Subcutaneous abdominal adipose tissue (tissue), 5 donors: Measurements from ENCODE around the gene MYRIP.

ENCODE experiments used
- H3K27ac ChIP-seq: one replicate; pipeline ENCODE4 v1.7.0; 2013; ENCODE audit warnings: low read depth, mild to moderate bottlenecking, inconsistent platforms, low read length, moderate library complexity
- H3K27me3 ChIP-seq, 5 donors: one replicate each; pipeline ENCODE4 v1.7.0; 2013; ENCODE audit warnings: low read length in 5 of 5, inconsistent platforms in 1 of 5; ENCODE audit not compliant: control insufficient read depth in 5 of 5, insufficient read depth in 4 of 5
- H3K36me3 ChIP-seq, 5 donors: one replicate each; pipeline ENCODE4 v1.7.0; 2013; ENCODE audit warnings: low read length in 5 of 5; ENCODE audit not compliant: control insufficient read depth in 5 of 5, insufficient read depth in 5 of 5
- H3K4me1 ChIP-seq, 5 donors: one replicate each; pipeline ENCODE4 v1.7.0; 2013; ENCODE audit warnings: low read length in 5 of 5, mild to moderate bottlenecking in 3 of 5, moderate library complexity in 1 of 5; ENCODE audit not compliant: control insufficient read depth in 5 of 5, insufficient read depth in 5 of 5
- H3K4me3 ChIP-seq, 5 donors: one replicate each; pipeline ENCODE4 v1.7.0; 2013; ENCODE audit warnings: low read length in 5 of 5, low read depth in 1 of 5
- H3K9ac ChIP-seq, 5 donors: one replicate each; pipeline ENCODE4 v1.7.0; 2013; ENCODE audit warnings: low read length in 5 of 5, mild to moderate bottlenecking in 4 of 5, moderate library complexity in 3 of 5
- H3K9me3 ChIP-seq, 5 donors: one replicate each; pipeline ENCODE4 v1.7.0; 2013; ENCODE audit warnings: low read length in 5 of 5; ENCODE audit not compliant: control insufficient read depth in 5 of 5
- donor health status: healthy.
- donor health status: healthy.
- donor health status: healthy.
- donor health status: healthy.
- donor health status: healthy.

The MYRIP gene

DNA sequence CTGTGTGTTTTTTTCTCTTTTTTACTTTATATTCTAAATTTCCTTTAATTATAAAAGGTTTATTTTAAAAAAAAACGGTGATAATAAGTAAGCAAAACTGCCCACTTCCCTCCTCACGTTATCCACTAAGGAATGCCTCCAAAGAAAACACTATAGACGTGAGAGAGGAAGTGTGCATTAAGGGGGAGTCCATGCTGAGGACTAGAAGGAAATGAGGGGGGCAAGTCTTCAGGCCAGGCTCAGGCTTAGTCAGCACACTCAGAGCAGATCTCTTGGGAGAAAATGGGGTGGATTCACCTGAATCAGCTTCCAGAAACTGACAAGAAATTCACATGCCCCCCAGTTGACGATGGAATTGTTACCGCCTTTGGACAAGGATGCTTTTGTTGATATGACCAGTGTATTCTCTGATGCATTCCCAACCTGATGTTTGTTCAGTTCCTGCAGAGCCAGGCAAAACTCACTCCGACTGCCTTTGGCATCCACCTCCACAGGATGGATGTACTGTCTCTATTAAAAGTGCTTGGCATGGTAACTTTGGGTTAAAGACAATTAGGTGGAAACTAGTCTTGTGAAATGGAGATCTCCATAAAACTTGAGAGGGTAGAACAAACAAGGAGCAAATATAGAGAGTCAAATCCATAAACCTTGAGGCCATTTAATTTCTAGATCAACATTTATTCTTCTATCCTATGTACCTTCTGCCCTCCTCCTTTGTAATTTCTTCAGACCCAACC lies 167.8 kb downstream of the MYRIP start:
- Histone ChIP-seq H3K27me3 (no peaks in the 10 kb centered on the region), H3K27ac (no peak overlapping the region), H3K4me1 (peaks cover 0 to 13% (median 0%) of the 10 kb centered on the region in 5 donors), H3K36me3 (no peaks in the 10 kb centered on the region), H3K4me3 (no peak overlapping the region), H3K9ac (no peak overlapping the region), H3K9me3 (no peaks in the 10 kb centered on the region)

DNA sequence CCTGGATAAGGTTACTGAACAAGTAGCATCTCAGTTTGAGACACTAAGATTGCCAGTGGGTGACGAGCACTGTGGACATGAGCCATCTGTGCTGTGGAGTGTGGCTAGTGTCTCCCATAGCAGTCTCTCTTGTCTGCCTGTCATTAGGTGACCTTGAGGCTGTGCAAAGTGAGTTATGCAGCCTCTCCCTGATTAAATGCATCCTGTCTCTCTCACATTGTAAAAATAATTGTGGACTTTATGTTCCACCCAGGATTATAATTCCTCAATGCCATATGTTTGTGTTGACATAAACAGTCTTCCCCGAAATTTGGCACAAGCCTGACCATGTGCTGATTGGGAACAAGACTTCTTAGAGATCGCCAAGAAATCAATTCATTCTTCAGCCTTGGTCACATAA lies 168.9 kb downstream of the MYRIP start:
- no peak overlapping the region for H3K9ac ChIP-seq
- H3K27me3 ChIP-seq = no peaks in the 10 kb centered on the region
- H3K9me3 ChIP-seq = no peaks in the 10 kb centered on the region
- H3K36me3 ChIP-seq = no peaks in the 10 kb centered on the region
- peaks cover 0 to 13% (median 0%) of the 10 kb centered on the region in 5 donors for H3K4me1 ChIP-seq
- H3K4me3 ChIP-seq = no peak overlapping the region
- no peak overlapping the region for H3K27ac ChIP-seq

- Histone ChIP-seq H3K4me1 (peaks cover 0 to 13% (median 0%) of the 10 kb centered on the region in 5 donors), H3K36me3 (no peaks in the 10 kb centered on the region), H3K4me3 (no peak overlapping the region), H3K9ac (no peak overlapping the region), H3K9me3 (no peaks in the 10 kb centered on the region), H3K27ac (no peak overlapping the region), H3K27me3 (no peaks in the 10 kb centered on the region)
Measured at GRCh38 chr3:39980058-39980457, 170.6 kb downstream of the MYRIP start.

GRCh38 chr3:39980781-39981180 lies 171.4 kb downstream of the MYRIP start:
- H3K4me3 ChIP-seq = no peak overlapping the region
- no peak overlapping the region for H3K27ac ChIP-seq

GRCh38 chr3:39981547-39982184 lies 172.3 kb downstream of the MYRIP start:
- H3K9ac ChIP-seq = no peak overlapping the region
- H3K4me3 ChIP-seq = no peak overlapping the region
- no peaks in the 10 kb centered on the region for H3K27me3 ChIP-seq
- H3K9me3 ChIP-seq = peaks cover 0 to 2% (median 0%) of the 10 kb centered on the region in 5 donors
- H3K4me1 ChIP-seq = peaks cover 0 to 13% (median 0%) of the 10 kb centered on the region in 5 donors
- H3K36me3 ChIP-seq = no peaks in the 10 kb centered on the region
- no peak overlapping the region for H3K27ac ChIP-seq

More at GRCh38 chr3:39980781-39981180, 171.4 kb downstream of the MYRIP start:
- H3K4me1 ChIP-seq = peaks cover 0 to 13% (median 0%) of the 10 kb centered on the region in 5 donors
- H3K36me3 ChIP-seq = no peaks in the 10 kb centered on the region
- H3K9me3 ChIP-seq = no peaks in the 10 kb centered on the region
- H3K27me3 ChIP-seq = no peaks in the 10 kb centered on the region
- no peak overlapping the region for H3K9ac ChIP-seq

GRCh38 chr3:39982665-39983357 lies 173.4 kb downstream of the MYRIP start:
- H3K36me3 ChIP-seq = no peaks in the 10 kb centered on the region
- no peaks in the 10 kb centered on the region for H3K27me3 ChIP-seq
- H3K9ac ChIP-seq = no peak overlapping the region
- H3K9me3 ChIP-seq = peaks cover 0 to 2% (median 0%) of the 10 kb centered on the region in 5 donors
- H3K4me3 ChIP-seq = no peak overlapping the region
- H3K27ac ChIP-seq = no peak overlapping the region
- peaks cover 0 to 13% (median 0%) of the 10 kb centered on the region in 5 donors for H3K4me1 ChIP-seq

DNA sequence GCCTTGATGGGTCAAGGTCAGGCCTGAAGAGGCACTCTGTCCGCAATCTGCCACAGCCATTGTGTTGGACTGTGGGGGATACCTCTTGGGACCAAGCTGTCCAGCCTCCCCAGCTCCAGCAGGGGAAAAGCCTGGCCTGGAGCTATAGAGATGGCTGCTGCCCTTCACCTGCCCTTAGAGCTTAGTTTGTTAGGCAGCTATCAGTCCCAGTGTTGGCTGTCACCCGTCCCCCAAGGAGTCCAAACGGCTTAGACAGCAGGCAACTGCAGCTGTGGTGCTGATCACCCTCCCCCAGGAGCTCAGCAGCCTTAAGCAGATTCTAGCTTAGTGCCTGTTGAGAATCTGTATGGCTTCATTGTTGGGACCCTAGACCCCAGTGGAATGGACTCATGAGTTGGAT lies 180.3 kb downstream of the MYRIP start:
- Histone ChIP-seq H3K9me3 (peaks cover 7 to 18% (median 16%) of the 10 kb centered on the region in 5 donors), H3K36me3 (no peaks in the 10 kb centered on the region), H3K27ac (no peak overlapping the region), H3K4me1 (no peaks in the 10 kb centered on the region), H3K27me3 (no peaks in the 10 kb centered on the region), H3K9ac (no peak overlapping the region), H3K4me3 (peak overlapping the region in 2 of 5 donors; percentile 2 to 15)

GRCh38 chr3:39990532-39990931 lies 181.1 kb downstream of the MYRIP start:
- no peak overlapping the region for H3K27ac ChIP-seq
- H3K9ac ChIP-seq = no peak overlapping the region
- no peak overlapping the region for H3K4me3 ChIP-seq
- H3K9me3 ChIP-seq = peaks cover 7 to 18% (median 16%) of the 10 kb centered on the region in 5 donors
- H3K36me3 ChIP-seq = no peaks in the 10 kb centered on the region
- no peaks in the 10 kb centered on the region for H3K27me3 ChIP-seq
- no peaks in the 10 kb centered on the region for H3K4me1 ChIP-seq

GRCh38 chr3:40008796-40009195 lies 199.4 kb downstream of the MYRIP start:
- peaks cover 3 to 10% (median 8%) of the 10 kb centered on the region in 5 donors for H3K4me1 ChIP-seq
- H3K36me3 ChIP-seq = no peaks in the 10 kb centered on the region
- no peaks in the 10 kb centered on the region for H3K9me3 ChIP-seq
- no peak overlapping the region for H3K4me3 ChIP-seq
- no peak overlapping the region for H3K9ac ChIP-seq
- no peak overlapping the region for H3K27ac ChIP-seq
- no peaks in the 10 kb centered on the region for H3K27me3 ChIP-seq

DNA sequence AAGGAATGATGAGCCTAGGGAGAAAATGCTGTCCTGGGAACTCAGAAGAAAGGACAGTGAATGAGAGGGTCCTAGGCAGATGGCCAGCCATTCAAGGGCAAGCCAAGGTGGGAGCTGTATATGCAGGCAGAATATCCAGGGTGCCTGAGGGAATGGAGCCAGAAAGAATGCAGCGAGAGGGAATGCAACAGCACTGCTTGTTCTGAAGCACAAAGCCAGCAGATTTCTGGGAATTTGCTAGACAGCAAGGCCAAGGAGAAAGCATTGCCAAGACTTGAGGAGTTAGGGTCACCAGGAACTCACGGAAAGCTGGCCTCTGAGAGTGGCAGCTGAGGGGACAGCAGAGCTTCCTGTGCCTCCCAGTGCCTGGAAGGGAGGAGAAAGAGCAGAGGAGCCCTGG lies 200.6 kb downstream of the MYRIP start:
- no peak overlapping the region for H3K4me3 ChIP-seq
- H3K9ac ChIP-seq = no peak overlapping the region
- H3K27ac ChIP-seq = no peak overlapping the region
- no peaks in the 10 kb centered on the region for H3K9me3 ChIP-seq
- H3K36me3 ChIP-seq = no peaks in the 10 kb centered on the region
- H3K4me1 ChIP-seq = peaks cover 3 to 10% (median 8%) of the 10 kb centered on the region in 5 donors
- H3K27me3 ChIP-seq = no peaks in the 10 kb centered on the region
